Kidney epithelial cell (primary cell): ENCODE results near the gene DENND2D. TPM values are rescaled to one million over a fixed set of nuclear protein-coding genes. Genes with fewer than 3 reads are reported as not detected.

Experiments
- DNase-seq: peaks from one replicate; pipeline ENCODE4 v3.0.0-alpha.2; 2010; ENCODE audit warnings: low read depth
- H3K27me3 ChIP-seq: 2 replicates; pipeline ENCODE4 v1.6.0; 2011; ENCODE audit warnings: low read length; ENCODE audit not compliant: control insufficient read depth, insufficient read depth
- H3K36me3 ChIP-seq: 2 replicates; pipeline ENCODE4 v1.5.1; 2011; ENCODE audit warnings: low read length; ENCODE audit not compliant: control insufficient read depth, insufficient read depth
- H3K4me3 ChIP-seq: 2 replicates; pipeline ENCODE4 v1.5.1; 2011; ENCODE audit warnings: low read depth, mild to moderate bottlenecking, control low read depth, low read length
- total RNA-seq: library from RNA; depleted of rRNA; stranded (reverse); fragments of >200 nt; gene quantifications from 2 replicates; pipeline ENCODE4 v1.2.3, GENCODE V29; 2015
- TF ChIP-seq, protein P1 (sequence below): IDR thresholded peaks from 2 replicates; pipeline ENCODE4 v1.5.1; 2011; ENCODE audit warnings: mild to moderate bottlenecking, moderate library complexity, low read length, control low read depth, inconsistent platforms; ENCODE audit not compliant: insufficient read depth, poor library complexity, severe bottlenecking

DENND2D gene
- total RNA-seq, 1 donor from 2014 or later: 13.2 TPM

DNA sequence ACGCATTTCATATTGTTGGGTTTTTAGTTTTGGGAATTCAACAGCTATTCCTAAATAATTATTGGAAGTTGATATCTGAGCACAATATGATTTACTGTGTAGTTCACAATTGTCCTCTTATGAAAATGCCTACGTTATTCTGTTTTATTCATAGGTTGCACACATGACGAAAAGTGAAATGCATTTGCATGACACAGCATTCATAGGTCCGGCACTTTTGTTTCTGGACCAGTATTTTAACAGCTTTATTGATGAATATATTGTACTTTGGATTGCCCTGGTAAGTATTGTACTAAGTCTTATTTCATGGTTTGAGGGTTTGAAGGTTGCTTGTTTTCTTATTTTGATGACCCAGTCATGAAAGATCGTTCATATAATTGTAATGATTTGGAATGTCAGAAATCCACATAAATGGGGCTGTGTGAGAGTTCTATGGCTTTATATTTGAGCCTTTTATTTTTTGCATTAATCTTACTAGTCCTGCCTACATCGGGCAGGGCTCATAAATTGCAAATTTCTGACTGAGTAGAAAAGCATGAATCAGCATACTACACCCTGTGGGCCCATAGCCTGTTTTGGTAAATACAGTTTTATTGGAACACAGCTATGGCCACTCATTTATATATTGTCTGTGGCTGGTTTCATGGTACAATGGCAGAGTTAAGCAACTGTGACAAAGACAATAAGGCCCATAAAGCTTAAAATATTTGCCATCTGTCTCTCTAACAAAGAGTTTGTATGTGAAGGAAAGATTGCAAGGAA is 17.0 kb downstream of the DENND2D start:
- TF ChIP-seq, protein P1, sequence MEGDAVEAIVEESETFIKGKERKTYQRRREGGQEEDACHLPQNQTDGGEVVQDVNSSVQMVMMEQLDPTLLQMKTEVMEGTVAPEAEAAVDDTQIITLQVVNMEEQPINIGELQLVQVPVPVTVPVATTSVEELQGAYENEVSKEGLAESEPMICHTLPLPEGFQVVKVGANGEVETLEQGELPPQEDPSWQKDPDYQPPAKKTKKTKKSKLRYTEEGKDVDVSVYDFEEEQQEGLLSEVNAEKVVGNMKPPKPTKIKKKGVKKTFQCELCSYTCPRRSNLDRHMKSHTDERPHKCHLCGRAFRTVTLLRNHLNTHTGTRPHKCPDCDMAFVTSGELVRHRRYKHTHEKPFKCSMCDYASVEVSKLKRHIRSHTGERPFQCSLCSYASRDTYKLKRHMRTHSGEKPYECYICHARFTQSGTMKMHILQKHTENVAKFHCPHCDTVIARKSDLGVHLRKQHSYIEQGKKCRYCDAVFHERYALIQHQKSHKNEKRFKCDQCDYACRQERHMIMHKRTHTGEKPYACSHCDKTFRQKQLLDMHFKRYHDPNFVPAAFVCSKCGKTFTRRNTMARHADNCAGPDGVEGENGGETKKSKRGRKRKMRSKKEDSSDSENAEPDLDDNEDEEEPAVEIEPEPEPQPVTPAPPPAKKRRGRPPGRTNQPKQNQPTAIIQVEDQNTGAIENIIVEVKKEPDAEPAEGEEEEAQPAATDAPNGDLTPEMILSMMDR: no peak
- no peak for DNase-seq
- no peaks in the 10 kb centered on the region for H3K27me3 ChIP-seq
- H3K36me3 ChIP-seq: no peaks in the 10 kb centered on the region
- H3K4me3 ChIP-seq: no peak overlapping the region

DNA sequence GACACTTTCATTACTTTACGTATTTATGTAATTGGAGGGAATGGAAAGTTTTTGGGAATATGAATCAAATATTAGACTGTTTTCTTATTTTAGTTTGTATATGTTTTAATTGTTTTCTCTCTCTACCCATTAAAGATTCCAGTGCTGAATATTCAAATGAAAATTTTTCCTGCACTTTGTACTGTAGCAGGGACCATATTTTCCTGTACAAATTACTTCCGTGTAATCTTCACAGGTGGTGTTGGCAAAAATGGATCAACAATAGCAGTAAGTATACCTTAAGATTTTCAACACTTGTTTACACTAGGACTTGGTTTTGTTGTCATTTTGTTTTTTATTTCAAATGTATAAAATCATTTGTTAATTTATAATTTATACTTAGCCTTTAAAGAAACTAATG is 18.4 kb downstream of the DENND2D start:
- no peak for DNase-seq
- Histone ChIP-seq H3K4me3 (no peak overlapping the region), H3K36me3 (no peaks in the 10 kb centered on the region), H3K27me3 (no peaks in the 10 kb centered on the region)
- TF ChIP-seq, protein P1: no peak

DNA sequence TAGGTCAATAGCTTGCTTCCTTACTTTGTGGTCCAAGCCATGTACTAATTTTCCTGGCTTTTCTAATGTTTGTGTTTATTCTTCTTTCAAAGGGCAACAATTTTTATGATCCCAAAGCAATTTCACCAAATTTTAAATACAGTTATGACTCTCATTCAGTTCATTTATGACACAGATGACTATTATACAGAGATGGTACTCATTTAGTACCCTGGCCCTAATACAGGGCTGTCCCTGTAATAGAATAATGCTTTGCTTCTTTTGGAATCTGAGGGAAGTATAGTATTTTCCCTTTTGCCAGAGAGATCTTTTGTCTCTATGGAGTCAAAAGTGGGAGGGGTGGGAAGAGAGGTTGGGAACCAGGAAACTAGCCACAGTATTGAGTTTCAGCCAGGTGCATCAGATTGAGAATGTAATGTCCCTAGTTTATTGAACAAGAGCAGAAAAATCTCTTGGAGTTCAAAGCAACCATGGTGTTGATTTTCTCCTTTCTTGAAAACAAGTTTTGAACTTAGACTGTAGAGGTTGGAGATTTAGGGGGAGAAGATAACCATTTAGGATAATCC is 20.4 kb downstream of the DENND2D start:
- H3K4me3 ChIP-seq: no peak overlapping the region
- TF ChIP-seq, protein P1: no peak
- H3K27me3 ChIP-seq: no peaks in the 10 kb centered on the region
- no peak for DNase-seq
- no peaks in the 10 kb centered on the region for H3K36me3 ChIP-seq

DNA sequence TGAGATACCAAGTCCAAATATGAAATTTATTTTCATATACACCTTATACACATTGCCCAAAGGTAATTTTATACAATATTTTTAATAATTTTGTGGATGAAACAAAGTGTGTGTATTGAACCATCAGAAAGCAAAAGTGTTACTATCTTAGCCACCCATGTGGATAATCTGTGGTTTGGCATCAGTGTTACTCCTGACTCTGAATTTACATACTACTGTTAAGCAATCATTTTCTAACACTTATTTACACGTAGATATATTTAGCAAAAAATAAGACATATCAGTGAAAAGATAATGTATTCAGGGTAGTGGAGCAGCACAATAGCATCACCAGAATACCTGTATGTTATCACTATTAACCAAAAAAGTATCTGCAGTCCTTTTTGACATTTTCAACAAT is 23.8 kb downstream of the DENND2D start:
- no peaks in the 10 kb centered on the region for H3K27me3 ChIP-seq
- TF ChIP-seq, protein P1: no peak
- DNase-seq: no peak
- H3K36me3 ChIP-seq: no peaks in the 10 kb centered on the region
- H3K4me3 ChIP-seq: no peak overlapping the region

DNA sequence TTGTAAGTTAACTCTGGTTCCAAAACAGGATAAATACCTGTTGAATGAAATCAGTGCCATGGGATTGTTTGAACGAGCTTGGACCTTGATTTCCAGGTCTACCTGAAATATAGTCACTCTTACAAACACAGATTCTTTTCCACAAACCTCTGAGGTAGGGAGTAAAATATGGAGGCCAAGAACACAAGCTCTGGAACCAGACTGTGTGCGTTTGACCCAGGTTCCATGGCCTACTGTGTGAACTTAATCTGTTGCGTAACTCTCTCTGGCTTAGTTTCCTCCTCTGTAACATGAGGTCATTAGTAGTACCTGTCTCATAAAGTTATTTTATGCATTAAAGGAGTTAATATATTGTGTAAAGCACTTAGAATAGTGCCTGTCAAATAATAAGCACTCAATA is 25.1 kb downstream of the DENND2D start:
- no peak overlapping the region for H3K4me3 ChIP-seq
- H3K27me3 ChIP-seq: no peaks in the 10 kb centered on the region
- no peaks in the 10 kb centered on the region for H3K36me3 ChIP-seq
- TF ChIP-seq, protein P1: no peak
- DNase-seq: no peak
